ENCODE measurements around the gene TRIO. TPM values are rescaled to one million over a fixed set of nuclear protein-coding genes. Genes with fewer than 3 reads are reported as not detected.

Gene TRIO
- total RNA-seq, 1 experiment from 2014 or later = 68.4 TPM

DNA sequence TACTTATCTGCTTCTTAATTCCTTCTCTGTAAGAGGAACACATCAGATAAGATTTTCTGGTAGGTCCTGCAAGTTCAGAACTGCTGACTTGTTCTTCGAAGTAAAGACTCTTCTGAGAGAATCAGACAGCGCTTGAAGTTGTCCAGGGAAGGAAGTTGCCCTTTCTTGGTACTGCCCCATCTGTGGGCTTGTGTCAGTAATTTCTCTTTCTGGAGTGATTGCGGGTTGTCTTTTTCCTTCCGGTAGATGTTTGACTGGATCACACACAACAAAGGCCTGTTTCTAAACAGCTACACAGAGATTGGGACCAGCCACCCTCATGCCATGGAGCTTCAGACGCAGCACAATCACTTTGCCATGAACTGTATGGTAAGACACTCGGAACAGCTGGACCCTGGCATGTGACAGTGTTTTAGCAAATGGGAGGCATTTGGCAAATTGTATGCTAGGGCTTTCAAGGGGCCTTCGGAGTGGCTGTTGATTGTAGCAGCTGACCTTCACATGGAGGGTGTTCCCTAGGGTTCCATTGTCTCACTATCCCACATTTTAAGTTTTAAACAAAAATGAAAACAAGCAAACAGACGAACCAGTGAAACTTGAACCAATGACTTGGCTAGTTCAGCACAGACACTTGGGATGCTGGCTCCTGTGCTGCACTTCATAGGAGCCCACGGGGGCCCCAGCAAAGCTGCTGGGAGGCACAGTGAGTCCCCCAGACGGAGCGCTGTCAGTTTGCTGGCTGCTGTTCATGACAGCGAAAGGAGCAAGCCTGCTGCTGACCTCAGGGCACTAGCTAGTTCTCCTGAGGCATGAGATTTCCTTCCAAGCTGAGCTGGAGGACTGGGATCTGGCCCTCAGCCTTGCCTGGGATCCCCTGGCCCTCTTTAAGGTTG lies 149.9 kb downstream of the TRIO start:
- BruUV-seq (replicated peaks) = no TSS peak
- Histone ChIP-seq H2AFZ (ENCODE audit: low read depth, low read length, poor library complexity, severe bottlenecking) (no peak overlapping the region), H3K4me3 (replicated peaks in 1 of 2; ENCODE audit: low read depth in 1 of 2, low read length in 2 of 2) (no peak overlapping the region), H3K9ac (ENCODE audit: low read length) (no peak overlapping the region), H3K4me2 (ENCODE audit: low read length) (no peak overlapping the region), H3K4me1 (ENCODE audit: control insufficient read depth in 1 of 2, insufficient read depth in 2 of 2, low read length in 2 of 2) (no peaks in the 10 kb centered on the region), H3K36me3 (ENCODE audit: control insufficient read depth in 1 of 2, insufficient read depth in 2 of 2, low read length in 2 of 2) (peaks cover 3 to 15% of the 10 kb centered on the region in 2 experiments), H4K20me1 (ENCODE audit: insufficient read depth) (no peaks in the 10 kb centered on the region), H3K27ac (ENCODE audit: low read depth, low read length) (no peak overlapping the region), H3K9me3 (ENCODE audit: control insufficient read depth in 1 of 2, insufficient read depth in 1 of 2, low read depth in 1 of 2, low read length in 2 of 2) (no peaks in the 10 kb centered on the region), H3K27me3 (ENCODE audit: insufficient read depth, low read length) (no peaks in the 10 kb centered on the region), H3K79me2 (ENCODE audit: insufficient read depth, low read length) (peaks cover 5% of the 10 kb centered on the region), H3K9me2 (ENCODE audit: insufficient read depth) (no peaks in the 10 kb centered on the region)
- intact Hi-C loops (cut with micrococcal nuclease) = no loop called here
- ATAC-seq (no peak), DNase-seq (ENCODE audit: low read depth, low spot score) (no peak)
- ChIA-PET POLR2A (no interaction called here), CTCF (no interaction called here), RAD21 (ENCODE audit: low non-redundant PET in 1 of 2, low total read pairs in 2 of 2, uncharacterized antibody in 2 of 2, unreplicated experiment in 2 of 2) (no interaction called here)
- TF ChIP-seq POLR2AphosphoS5 (IDR thresholded peaks at IDR 0.05; ENCODE audit: low read depth, low read length) = no peak
- no peak for TF ChIP-seq CEBPB (IDR thresholded peaks at IDR 0.05; ENCODE audit: low read depth)
- TF ChIP-seq, protein P1, sequence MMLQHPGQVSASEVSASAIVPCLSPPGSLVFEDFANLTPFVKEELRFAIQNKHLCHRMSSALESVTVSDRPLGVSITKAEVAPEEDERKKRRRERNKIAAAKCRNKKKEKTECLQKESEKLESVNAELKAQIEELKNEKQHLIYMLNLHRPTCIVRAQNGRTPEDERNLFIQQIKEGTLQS (IDR thresholded peaks at IDR 0.05) = no peak
- TF ChIP-seq RAD21 (IDR thresholded peaks at IDR 0.05; ENCODE audit: low read depth) = no peak
- TF ChIP-seq FOSL1 (IDR thresholded peaks at IDR 0.05; ENCODE audit: low read depth) = no peak
- no peak for TF ChIP-seq SIN3A (IDR thresholded peaks at IDR 0.05; ENCODE audit: low read depth)
- no peak for TF ChIP-seq POLR2A (IDR thresholded peaks at IDR 0.05; ENCODE audit: borderline replicate concordance, extremely low read depth, insufficient read depth, insufficient read length)
- TF ChIP-seq ZFX (IDR thresholded peaks at IDR 0.05) = no peak
- TF ChIP-seq EGR1 (IDR thresholded peaks at IDR 0.05; ENCODE audit: low read depth) = no peak
- no peak for TF ChIP-seq EZH2phosphoT487 (IDR thresholded peaks at IDR 0.05; ENCODE audit: borderline replicate concordance)
- no peak for TF ChIP-seq SP1 (IDR thresholded peaks at IDR 0.05; ENCODE audit: low read depth)
- TF ChIP-seq EZH2 (IDR thresholded peaks at IDR 0.05) = no peak
- TF ChIP-seq, protein P2, sequence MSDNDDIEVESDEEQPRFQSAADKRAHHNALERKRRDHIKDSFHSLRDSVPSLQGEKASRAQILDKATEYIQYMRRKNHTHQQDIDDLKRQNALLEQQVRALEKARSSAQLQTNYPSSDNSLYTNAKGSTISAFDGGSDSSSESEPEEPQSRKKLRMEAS (IDR thresholded peaks at IDR 0.05) = no peak
- no peak for TF ChIP-seq SRF (IDR thresholded peaks at IDR 0.05; ENCODE audit: low read depth)
- TF ChIP-seq YY1 (IDR thresholded peaks at IDR 0.05; ENCODE audit: extremely low read depth, insufficient replicate concordance, low read depth, low read length) = no peak

Data from HCT116 (cell line).